Measurements from ENCODE around the gene GFOD1. TPM values are rescaled to one million over a fixed set of nuclear protein-coding genes. Genes with fewer than 3 reads are reported as not detected.
"Not testable (repeated sequence)": the region's sequence is repeated elsewhere in the genome, so short reads cannot be mapped to it uniquely, and the experiment has no call there.

GFOD1 gene
- total RNA-seq, 1 donor from 2014 or later, result 10.2 TPM

DNA sequence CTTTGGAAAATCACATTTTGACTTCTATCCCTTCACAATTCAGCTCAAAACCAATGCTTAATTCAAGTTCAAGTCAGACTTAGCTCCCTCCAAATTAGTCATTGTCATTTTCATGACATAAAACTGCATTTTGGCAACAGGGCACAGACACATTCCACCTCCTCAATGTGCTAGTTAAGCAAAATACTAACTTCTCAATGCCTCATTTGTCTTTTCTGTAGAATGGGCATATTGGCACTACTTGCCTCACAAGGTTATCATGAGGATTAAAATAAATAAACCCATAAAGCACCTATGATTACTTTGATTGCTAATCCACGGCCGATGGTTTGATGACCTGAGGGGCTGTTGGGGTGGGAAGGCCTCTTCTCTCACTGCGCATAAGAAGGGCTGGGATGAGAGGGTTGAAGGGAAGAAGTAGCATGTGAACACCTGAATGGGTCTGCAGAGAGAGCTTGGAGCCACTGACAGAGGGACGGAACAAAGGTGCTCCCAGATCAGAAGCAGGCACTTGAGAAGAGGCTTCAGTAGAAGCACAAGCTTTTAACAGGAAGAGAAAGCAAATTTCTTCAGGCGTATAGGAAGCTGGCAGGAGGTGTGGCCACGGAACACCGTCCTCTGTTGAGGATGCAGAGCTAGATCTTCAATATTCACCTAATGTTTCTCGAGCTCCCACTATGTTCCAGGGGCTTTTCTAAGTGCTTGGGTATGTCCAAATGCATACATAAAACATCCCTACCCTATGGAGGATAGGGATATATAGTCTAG is 147.4 kb downstream of the GFOD1 start:
- no peaks in the 10 kb centered on the region for H3K27me3 Mint-ChIP-seq
- H3K9me3 Mint-ChIP-seq, result peaks cover 8% of the 10 kb centered on the region
- no peak overlapping the region for H3K27ac Mint-ChIP-seq
- no peaks in the 10 kb centered on the region for H3K36me3 Mint-ChIP-seq (ENCODE audit: low read depth)
- peak; percentile 66 for DNase-seq
- intact Hi-C loops (cut with micrococcal nuclease), result loop anchor here (5.0 to 10.0 kb wide), 2 partner anchors 42 to 725 kb away; no protein-coding TSS in a partner anchor
- H3K4me1 Mint-ChIP-seq, result peaks cover 28% of the 10 kb centered on the region
- H3K4me3 Mint-ChIP-seq, result peak overlapping the region; percentile 2

DNA sequence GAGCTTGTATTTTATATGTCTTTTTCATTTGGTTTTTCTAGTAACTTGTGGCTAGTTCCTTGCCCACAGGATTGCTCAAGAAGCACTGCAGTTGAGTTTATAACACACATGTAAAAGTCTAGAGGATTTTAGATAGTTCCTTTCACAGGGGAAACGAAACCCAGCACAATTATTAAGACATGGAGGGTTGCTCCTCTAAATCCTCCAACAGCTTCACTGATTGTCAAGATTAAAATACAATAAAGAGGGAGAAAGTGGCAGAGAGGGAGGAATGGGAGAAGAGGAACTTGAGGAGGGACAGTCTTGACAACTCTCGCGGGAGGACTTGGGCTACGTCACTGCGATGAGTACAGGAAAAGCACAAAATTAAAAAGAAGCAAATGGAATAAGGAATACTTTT is 149.4 kb downstream of the GFOD1 start:
- no peak for DNase-seq
- no peak overlapping the region for H3K27ac Mint-ChIP-seq
- H3K36me3 Mint-ChIP-seq (ENCODE audit: low read depth), result no peaks in the 10 kb centered on the region
- peaks cover 8% of the 10 kb centered on the region for H3K9me3 Mint-ChIP-seq
- H3K4me3 Mint-ChIP-seq, result no peak overlapping the region
- no peaks in the 10 kb centered on the region for H3K27me3 Mint-ChIP-seq
- intact Hi-C loops (cut with micrococcal nuclease), result loop anchor here (5.0 to 10.0 kb wide), 2 partner anchors 44 to 727 kb away; no protein-coding TSS in a partner anchor
- peaks cover 31% of the 10 kb centered on the region for H3K4me1 Mint-ChIP-seq

DNA sequence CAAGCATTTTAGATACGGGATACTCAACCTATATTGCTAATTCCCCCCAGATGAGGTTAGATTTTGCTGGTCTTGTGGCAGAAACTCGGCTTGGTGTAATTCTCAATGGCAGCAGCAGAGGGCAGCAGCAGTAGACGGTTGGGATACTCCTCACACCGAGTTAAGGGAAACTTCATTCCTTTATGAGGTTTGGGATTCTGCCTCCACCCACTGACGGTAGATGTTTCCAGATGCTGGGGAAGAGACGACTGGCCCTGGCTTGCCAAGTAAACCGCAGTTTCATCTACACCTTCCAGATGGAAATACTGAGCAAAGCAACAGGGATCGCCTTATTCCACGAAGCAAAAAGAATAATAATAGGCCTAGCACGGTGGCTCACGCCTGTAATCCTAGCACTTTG is 150.8 kb downstream of the GFOD1 start:
- Mint-ChIP-seq H3K9me3 (no peaks in the 10 kb centered on the region), H3K4me1 (peaks cover 34% of the 10 kb centered on the region), H3K4me3 (no peak overlapping the region), H3K27me3 (no peaks in the 10 kb centered on the region), H3K36me3 (ENCODE audit: low read depth) (no peaks in the 10 kb centered on the region), H3K27ac (no peak overlapping the region)
- intact Hi-C loops (cut with micrococcal nuclease), result loop anchor here (1.0 to 10.0 kb wide), 5 partner anchors 18 to 728 kb away; no protein-coding TSS in a partner anchor
- DNase-seq, result peak; percentile 93

DNA sequence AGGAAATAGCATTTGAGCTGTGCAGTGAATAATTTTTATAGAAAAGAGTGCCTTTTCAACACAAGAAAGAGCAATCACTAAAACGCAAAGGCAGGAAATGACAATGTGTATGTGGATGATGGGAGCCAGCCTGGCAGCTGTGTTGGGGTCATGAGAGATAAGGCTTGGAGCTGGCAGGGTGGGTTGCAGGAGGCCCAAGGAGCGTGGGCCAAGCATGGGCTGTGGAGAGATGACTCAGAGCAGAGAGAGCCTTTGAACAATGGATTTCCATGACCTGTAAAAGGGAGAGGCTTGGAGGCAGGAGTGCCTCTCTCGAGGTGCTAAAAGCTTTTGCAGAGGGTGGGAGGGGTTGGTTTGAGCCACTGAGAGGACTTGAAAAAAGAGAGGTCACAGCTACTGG is 152.4 kb downstream of the GFOD1 start:
- Mint-ChIP-seq H3K27me3 (no peaks in the 10 kb centered on the region), H3K4me1 (peaks cover 29% of the 10 kb centered on the region), H3K27ac (no peak overlapping the region), H3K9me3 (no peaks in the 10 kb centered on the region), H3K36me3 (ENCODE audit: low read depth) (no peaks in the 10 kb centered on the region), H3K4me3 (no peak overlapping the region)
- DNase-seq, result no peak
- intact Hi-C loops (cut with micrococcal nuclease), result loop anchor here (5.0 to 10.0 kb wide), 2 partner anchors 47 to 730 kb away; no protein-coding TSS in a partner anchor

DNA sequence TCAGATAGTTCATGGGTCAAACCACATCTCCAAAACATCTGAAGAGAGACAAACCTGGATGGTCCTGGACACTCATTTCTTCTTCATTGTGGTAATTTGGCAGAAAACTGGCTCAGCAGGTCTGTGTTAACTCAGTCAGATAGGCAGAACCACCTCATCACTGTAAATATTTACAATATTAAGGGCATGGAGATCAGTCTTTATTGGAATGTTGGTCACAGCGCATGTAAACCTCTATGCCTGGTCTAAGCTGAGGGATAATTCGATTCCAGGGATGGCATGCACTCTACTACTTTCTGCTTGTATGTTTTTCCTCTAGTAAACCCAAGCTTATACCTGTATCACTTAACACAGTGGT is 155.1 kb downstream of the GFOD1 start:
- H3K9me3 Mint-ChIP-seq, result no peaks in the 10 kb centered on the region

DNA sequence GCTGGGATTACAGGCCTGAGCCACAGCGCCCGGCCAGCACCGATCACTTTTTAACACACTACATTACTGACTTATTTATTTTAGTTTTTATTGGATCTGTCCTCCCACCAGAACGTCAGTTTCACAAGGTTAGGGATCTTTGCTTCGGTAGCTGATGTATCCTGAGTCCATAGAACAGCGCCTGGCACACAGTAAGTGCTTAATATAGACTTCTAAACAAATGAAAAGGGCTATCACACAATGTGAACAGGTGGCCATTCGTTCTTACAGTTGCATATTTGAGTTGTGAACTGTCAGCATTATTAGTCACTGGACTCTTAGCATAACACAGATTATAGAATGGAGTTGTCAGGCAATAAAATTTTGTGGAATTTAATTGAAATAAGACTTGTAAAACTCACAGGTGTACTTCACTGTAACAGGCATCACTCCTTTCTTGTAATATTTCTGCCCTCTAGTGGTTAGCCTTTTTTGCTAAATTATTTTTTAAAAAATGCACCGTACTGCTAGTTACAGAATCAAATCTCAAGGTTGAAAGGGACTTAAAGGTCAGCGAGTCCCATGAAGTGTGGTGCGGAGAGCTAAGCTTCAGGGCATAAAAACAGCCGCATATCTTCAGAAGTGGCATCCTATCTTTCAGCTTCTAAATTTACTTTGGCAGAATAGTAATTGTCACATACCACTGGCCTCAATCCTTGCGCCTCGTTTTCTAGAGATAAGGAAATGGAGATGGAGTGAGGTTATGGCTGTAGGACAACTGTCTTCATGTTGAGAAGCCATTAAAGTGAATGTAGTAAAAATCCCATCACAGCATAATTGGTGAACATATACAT is 155.7 kb downstream of the GFOD1 start:
- no peaks in the 10 kb centered on the region for H3K9me3 Mint-ChIP-seq
- no peak for DNase-seq
- intact Hi-C loops (cut with micrococcal nuclease), result loop anchor here (2.0 to 10.0 kb wide), 2 partner anchors 137 to 733 kb away; no protein-coding TSS in a partner anchor
- H3K4me1 Mint-ChIP-seq, result peaks cover 35% of the 10 kb centered on the region
- no peak overlapping the region for H3K27ac Mint-ChIP-seq
- no peak overlapping the region for H3K4me3 Mint-ChIP-seq
- H3K27me3 Mint-ChIP-seq, result no peaks in the 10 kb centered on the region
- H3K36me3 Mint-ChIP-seq (ENCODE audit: low read depth), result no peaks in the 10 kb centered on the region

More for the DNA sequence above, 155.1 kb downstream of the GFOD1 start:
- Mint-ChIP-seq H3K27me3 (no peaks in the 10 kb centered on the region), H3K27ac (no peak overlapping the region), H3K4me1 (peaks cover 32% of the 10 kb centered on the region), H3K36me3 (ENCODE audit: low read depth) (no peaks in the 10 kb centered on the region), H3K4me3 (no peak overlapping the region)
- no peak for DNase-seq
- intact Hi-C loops (cut with micrococcal nuclease), result loop anchor here (10.0 kb wide), 1 partner anchor 732 kb away; no protein-coding TSS in a partner anchor

DNA sequence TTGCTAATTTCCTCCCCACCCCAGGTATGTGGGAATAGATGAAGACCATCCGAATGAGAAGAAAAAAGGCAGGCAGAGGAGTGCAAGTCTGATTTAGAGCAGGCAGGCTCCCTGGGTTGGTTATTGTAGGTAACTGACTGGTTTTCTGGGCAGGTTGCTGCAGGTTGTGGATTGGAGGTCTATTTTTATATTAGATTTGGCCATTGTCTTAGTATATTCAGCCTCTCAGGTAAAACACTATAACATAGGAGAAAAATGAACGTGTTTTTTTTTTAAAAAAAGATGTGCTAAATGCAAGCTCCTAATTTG is 158.6 kb downstream of the GFOD1 start:
- intact Hi-C loops (cut with micrococcal nuclease), result loop anchor here (1.0 to 2.0 kb wide), 5 partner anchors 27 to 286 kb away; partner anchors contain the start of genes GFOD1, NOL7 and SIRT5
- no peak for DNase-seq
- H3K4me1 Mint-ChIP-seq, result peaks cover 34% of the 10 kb centered on the region
- peaks cover 11% of the 10 kb centered on the region for H3K36me3 Mint-ChIP-seq (ENCODE audit: low read depth)
- no peaks in the 10 kb centered on the region for H3K27me3 Mint-ChIP-seq
- no peaks in the 10 kb centered on the region for H3K9me3 Mint-ChIP-seq
- peak overlapping the region; percentile 85 for H3K4me3 Mint-ChIP-seq
- peak overlapping the region; percentile 96 for H3K27ac Mint-ChIP-seq

DNA sequence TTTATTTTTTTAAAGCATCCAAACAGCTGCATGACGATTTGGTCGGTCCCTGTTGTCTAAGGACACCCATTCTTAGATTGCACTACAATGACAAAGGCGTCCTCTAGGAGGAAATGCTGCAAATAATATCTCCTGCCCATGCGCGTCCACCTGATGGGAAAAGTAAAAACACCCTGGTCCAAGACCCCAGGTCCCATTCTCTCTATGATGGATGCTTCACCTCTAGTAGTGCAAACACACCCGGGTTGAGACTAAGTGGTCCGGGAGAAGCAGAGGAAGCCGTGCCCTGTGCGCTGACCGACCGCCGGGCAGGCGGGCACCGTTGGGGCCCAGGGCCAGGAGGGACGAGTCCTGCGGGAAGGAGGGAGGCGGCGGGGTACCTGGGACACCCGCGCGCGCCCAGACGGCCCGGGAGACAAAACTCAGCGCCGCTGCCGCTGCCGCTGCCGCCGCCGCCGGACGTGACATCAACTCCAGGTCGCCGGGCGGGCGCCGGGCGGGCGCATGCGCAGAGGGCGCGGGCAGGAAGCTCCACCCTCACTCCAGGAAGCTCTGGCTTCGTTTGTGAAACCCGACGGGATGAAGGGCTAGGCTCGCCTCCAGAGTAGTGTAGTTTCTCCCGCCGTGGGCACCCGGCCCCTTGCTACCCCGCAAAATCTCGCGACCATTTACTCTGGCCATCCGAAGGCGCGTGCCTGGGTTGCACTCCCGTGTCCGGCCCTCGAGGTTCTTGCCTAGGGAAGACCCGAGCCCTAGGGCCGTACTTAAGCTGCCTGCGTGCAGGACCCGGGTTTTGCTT is 159.1 kb downstream of the GFOD1 start, which contains the start of gene TBC1D7:
Gene TBC1D7, minus strand, starts transcription at position 462 of the 799 bp plus-strand sequence. CDS start 1,639 bp downstream, outside the sequence.
- DNase-seq, result peak; percentile 98
- H3K27ac Mint-ChIP-seq, result peak within 1 kb of the TSS; percentile 96
- no peaks in the 10 kb centered on the region for H3K27me3 Mint-ChIP-seq
- H3K9me3 Mint-ChIP-seq, result no peaks in the 10 kb centered on the region
- intact Hi-C loops (cut with micrococcal nuclease), result loop anchor here (1.0 to 2.0 kb wide), 5 partner anchors 26 to 287 kb away; partner anchors contain the start of genes GFOD1, NOL7 and SIRT5
- peaks cover 34% of the 10 kb centered on the region for H3K4me1 Mint-ChIP-seq
- peaks cover 11% of the 10 kb centered on the region for H3K36me3 Mint-ChIP-seq (ENCODE audit: low read depth)
- H3K4me3 Mint-ChIP-seq, result peak within 1 kb of the TSS; percentile 85

DNA sequence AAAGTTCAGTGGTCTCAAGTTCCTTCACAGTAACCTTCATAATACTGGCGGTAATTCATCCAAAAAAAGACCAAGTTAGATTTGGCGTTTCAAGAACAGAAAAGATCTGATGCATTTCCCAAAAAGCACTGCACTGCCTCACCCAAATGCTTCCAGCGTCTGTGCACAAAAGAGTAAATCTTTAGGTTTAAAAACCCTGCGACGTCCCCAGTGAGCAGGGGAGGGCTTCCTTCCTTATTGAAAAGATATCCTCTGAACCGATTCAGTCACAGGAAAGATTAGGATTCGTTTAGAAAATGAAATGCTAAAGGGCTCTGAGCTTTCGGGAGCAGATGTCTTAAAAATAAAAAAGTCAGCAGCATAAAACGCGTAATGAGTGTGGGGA is 159.7 kb downstream of the GFOD1 start:
- intact Hi-C loops (cut with micrococcal nuclease), result loop anchor here (1.0 to 2.0 kb wide), 5 partner anchors 25 to 288 kb away; partner anchors contain the start of genes GFOD1, NOL7 and SIRT5

DNA sequence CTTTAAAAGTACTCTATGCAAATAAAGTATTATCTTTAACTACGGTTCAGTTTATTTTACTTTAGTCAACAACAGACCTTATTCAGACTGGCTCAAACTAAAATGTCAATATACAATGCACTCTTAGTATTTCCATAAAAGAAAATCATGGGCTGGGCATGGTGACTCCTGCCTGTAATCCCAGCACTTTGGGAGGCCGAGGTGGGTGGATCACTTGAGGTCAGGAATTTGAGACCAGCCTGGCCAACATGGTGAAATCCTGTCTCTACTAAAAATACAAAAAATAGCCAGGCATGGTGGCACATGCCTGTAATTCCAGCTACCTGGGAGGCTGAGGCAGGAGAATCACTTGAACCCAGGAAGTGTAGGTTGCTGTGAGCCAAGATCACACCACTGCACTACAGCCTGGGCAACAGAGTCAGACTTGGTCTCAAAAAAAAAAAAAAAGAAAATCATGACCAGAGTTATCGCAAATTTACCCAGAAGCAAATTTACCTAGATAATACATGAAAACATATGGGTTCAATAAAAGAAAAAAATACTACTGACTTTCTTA is 161.3 kb downstream of the GFOD1 start:
- Mint-ChIP-seq H3K4me1 (peaks cover 30% of the 10 kb centered on the region), H3K36me3 (ENCODE audit: low read depth) (peaks cover 20% of the 10 kb centered on the region)
- H3K27me3 Mint-ChIP-seq; H3K9me3 Mint-ChIP-seq; H3K27ac Mint-ChIP-seq; intact Hi-C loops (cut with micrococcal nuclease); DNase-seq; H3K4me3 Mint-ChIP-seq: not testable (repeated sequence)

More for the DNA sequence above, 159.7 kb downstream of the GFOD1 start:
- Mint-ChIP-seq H3K4me3 (peak overlapping the region; percentile 85), H3K36me3 (ENCODE audit: low read depth) (peaks cover 13% of the 10 kb centered on the region), H3K4me1 (peaks cover 34% of the 10 kb centered on the region), H3K27ac (peak overlapping the region; percentile 96), H3K9me3 (no peaks in the 10 kb centered on the region), H3K27me3 (no peaks in the 10 kb centered on the region)
- no peak for DNase-seq

DNA sequence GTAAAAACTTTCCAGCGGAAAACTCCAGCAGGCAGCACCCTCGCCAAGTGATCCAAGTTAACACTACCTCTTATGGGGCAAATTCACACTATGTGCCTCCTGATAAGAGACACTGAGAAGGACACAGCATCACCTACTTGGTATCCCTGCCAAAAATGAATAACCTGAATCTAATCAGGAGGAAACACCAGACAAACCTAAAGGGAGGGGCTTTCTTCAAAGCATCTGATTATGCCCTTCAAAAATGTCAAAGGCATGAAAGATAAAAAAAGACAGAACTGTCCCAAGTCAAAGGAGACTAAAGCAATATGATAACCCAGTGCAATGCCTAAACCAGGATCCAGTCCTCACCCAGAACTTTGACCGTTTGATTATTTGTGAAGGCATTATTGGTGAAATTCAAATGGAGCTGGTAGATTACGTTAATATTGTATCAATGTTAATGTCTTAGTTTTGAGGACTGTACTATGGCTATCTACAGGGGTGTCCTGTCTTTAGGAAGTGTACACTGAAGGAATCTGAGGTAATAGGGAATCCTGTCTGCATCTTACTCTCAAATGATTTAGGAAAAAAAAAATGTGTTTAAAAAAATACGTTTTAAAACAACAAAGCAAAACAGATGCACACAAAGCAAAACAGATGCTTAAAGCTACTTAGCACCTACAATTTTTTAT is 167.4 kb downstream of the GFOD1 start:
- Mint-ChIP-seq H3K4me3 (no peak overlapping the region), H3K27me3 (no peaks in the 10 kb centered on the region), H3K36me3 (ENCODE audit: low read depth) (peaks cover 54% of the 10 kb centered on the region), H3K27ac (no peak overlapping the region), H3K4me1 (no peaks in the 10 kb centered on the region), H3K9me3 (no peaks in the 10 kb centered on the region)
- intact Hi-C loops (cut with micrococcal nuclease), result no loop called here
- no peak for DNase-seq

DNA sequence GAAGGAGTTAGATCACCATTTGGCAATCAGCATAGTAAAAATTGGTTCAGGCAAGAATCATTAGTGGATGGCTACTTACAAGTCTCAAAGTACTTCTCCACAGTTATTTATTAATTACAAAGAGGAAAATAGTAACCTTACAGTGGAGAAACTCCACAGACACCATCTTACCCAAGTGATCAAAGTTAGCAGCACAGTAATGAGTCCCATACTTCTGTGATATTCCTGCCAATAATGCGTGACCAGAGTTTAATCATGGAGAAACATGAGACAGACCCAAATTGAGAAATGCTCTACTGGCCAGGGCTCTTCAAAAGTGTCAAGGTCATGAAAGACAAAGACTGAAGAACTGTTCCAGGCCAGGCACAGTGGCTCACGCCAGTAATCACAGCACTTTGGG is 168.6 kb downstream of the GFOD1 start:
- intact Hi-C loops (cut with micrococcal nuclease), result no loop called here
- H3K9me3 Mint-ChIP-seq, result no peaks in the 10 kb centered on the region
- H3K27me3 Mint-ChIP-seq, result no peaks in the 10 kb centered on the region
- no peak for DNase-seq
- H3K4me1 Mint-ChIP-seq, result no peaks in the 10 kb centered on the region
- H3K36me3 Mint-ChIP-seq (ENCODE audit: low read depth), result peaks cover 53% of the 10 kb centered on the region
- no peak overlapping the region for H3K27ac Mint-ChIP-seq
- no peak overlapping the region for H3K4me3 Mint-ChIP-seq
